Astrocyte (in vitro differentiated cells and primary cell): ENCODE measurements around the gene KCND2. TPM values are rescaled to one million over a fixed set of nuclear protein-coding genes. Genes with fewer than 3 reads are reported as not detected.

Source experiments
- DNase-seq: peaks from one replicate; pipeline ENCODE4 v3.0.0-alpha.2; 2010; ENCODE audit warnings: low read depth
- FAIRE-seq: peaks from 2 replicates; lab custom pipeline; 2011; peaks lifted over from hg19 to GRCh38; lab: Jason Lieb, UNC
- H2AFZ ChIP-seq: 2 replicates; pipeline ENCODE4 v1.6.0; 2012; ENCODE audit warnings: low read depth, low read length, inconsistent platforms
- H3K27ac ChIP-seq: 2 replicates; pipeline ENCODE4 v1.5.1; 2011; ENCODE audit warnings: low read depth, low read length, inconsistent platforms
- H3K27me3 ChIP-seq: 2 replicates; pipeline ENCODE4 v1.6.0; 2011; ENCODE audit warnings: low read length, inconsistent platforms; ENCODE audit not compliant: insufficient read depth
- H3K36me3 ChIP-seq: 2 replicates; pipeline ENCODE4 v1.5.1; 2011; ENCODE audit warnings: low read length, inconsistent platforms; ENCODE audit not compliant: insufficient read depth
- H3K4me1 ChIP-seq: 2 replicates; pipeline ENCODE4 v1.5.1; 2011; ENCODE audit warnings: low read length, inconsistent platforms; ENCODE audit not compliant: insufficient read depth
- H3K4me2 ChIP-seq: 2 replicates; pipeline ENCODE4 v1.6.0; 2012; ENCODE audit warnings: low read length, inconsistent platforms
- H3K4me3 ChIP-seq: 2 replicates; pipeline ENCODE4 v1.5.1; 2011; ENCODE audit warnings: low read depth, mild to moderate bottlenecking, low read length, inconsistent platforms; ENCODE audit not compliant: insufficient read depth
- H3K79me2 ChIP-seq: 2 replicates; pipeline ENCODE4 v1.6.0; 2012; ENCODE audit warnings: mild to moderate bottlenecking, low read length, inconsistent platforms; ENCODE audit not compliant: insufficient read depth
- H3K9ac ChIP-seq: 2 replicates; pipeline ENCODE4 v1.6.0; 2012; ENCODE audit warnings: mild to moderate bottlenecking, low read length, inconsistent platforms
- H3K9me3 ChIP-seq: 2 replicates; pipeline ENCODE4 v1.5.1; 2012; ENCODE audit warnings: low read depth, mild to moderate bottlenecking, low read length, inconsistent platforms; ENCODE audit not compliant: insufficient read depth
- H4K20me1 ChIP-seq: 2 replicates; pipeline ENCODE4 v1.6.0; 2012; ENCODE audit warnings: low read length, inconsistent platforms; ENCODE audit not compliant: insufficient read depth
- H3K27ac Mint-ChIP-seq: one replicate; pipeline ENCODE4 v1.8.0; 2021; ENCODE audit warnings: mild to moderate bottlenecking, mixed read lengths; ENCODE audit not compliant: unreplicated experiment
- H3K27me3 Mint-ChIP-seq: one replicate; pipeline ENCODE4 v1.8.0; 2021; ENCODE audit warnings: low read depth, mixed read lengths; ENCODE audit not compliant: unreplicated experiment
- H3K36me3 Mint-ChIP-seq: one replicate; pipeline ENCODE4 v1.8.0; 2021; ENCODE audit warnings: low read depth, mixed read lengths; ENCODE audit not compliant: unreplicated experiment
- H3K4me1 Mint-ChIP-seq: one replicate; pipeline ENCODE4 v1.8.0; 2021; ENCODE audit warnings: low read depth, mixed read lengths; ENCODE audit not compliant: unreplicated experiment
- H3K4me3 Mint-ChIP-seq: one replicate; pipeline ENCODE4 v1.8.0; 2021; ENCODE audit warnings: mild to moderate bottlenecking, moderate library complexity, mixed read lengths; ENCODE audit not compliant: unreplicated experiment
- H3K9me3 Mint-ChIP-seq: one replicate; pipeline ENCODE4 v1.8.0; 2021; ENCODE audit warnings: mild to moderate bottlenecking, mixed read lengths; ENCODE audit not compliant: unreplicated experiment
- EZH2 ChIP-seq: IDR thresholded peaks from 2 replicates; pipeline ENCODE4 v1.6.1; 2012; ENCODE audit warnings: mild to moderate bottlenecking, low read length, inconsistent platforms; ENCODE audit not compliant: insufficient read depth
- total RNA-seq: library from RNA; stranded (reverse); gene quantifications from 2 replicates; pipeline ENCODE4 v1.2.1, GENCODE V29; 2021
- TF ChIP-seq, protein P1 (sequence below): IDR thresholded peaks from 2 replicates; pipeline ENCODE4 v1.5.1; 2011; ENCODE audit warnings: low read depth, mild to moderate bottlenecking, inconsistent platforms, low read length, moderate library complexity; ENCODE audit not compliant: insufficient read depth

The KCND2 gene
- total RNA-seq, 1 donor from 2014 or later: 0.30 TPM

DNA sequence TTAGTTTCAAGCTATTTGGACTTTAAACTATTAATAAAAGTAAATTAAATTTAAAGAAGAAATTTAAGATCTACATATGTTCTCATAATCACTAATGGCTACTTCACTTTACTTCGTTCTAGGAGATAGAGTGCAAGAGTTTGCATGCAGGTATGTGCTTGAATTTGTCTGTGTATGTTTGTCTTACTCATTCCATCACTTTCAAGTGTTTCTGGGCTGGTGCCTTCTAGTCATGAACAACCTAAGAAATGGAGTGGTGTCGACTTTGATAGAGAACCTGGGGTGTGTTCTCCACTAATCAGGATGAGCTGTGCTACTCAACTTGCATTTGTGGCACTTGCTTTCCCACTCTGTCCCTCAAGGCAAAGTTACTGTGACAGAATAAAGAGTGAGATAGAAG, 169.9 kb downstream of the KCND2 start:
- H3K4me3 Mint-ChIP-seq: no peak overlapping the region
- H3K27ac ChIP-seq: no peak overlapping the region

DNA sequence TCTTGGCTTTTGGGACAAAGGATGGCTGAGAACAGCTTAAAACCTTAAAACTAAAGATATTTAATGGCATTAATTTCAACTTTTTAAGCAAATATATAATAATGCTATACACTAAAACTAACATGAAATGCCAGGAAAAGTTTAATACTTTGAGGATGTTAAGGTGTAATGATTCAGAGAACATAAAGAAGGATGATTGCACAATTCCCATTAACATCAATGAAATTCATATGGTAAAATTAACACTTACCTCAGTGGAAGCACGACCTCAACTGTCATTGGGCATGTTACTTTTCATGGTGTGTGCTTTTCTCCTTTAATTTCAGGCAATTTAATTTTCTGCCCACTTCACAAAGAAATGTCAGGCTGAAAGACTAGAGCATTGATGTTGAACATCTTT, 171.7 kb downstream of the KCND2 start:
- H3K4me2 ChIP-seq: no peak overlapping the region
- TF ChIP-seq, protein P1, sequence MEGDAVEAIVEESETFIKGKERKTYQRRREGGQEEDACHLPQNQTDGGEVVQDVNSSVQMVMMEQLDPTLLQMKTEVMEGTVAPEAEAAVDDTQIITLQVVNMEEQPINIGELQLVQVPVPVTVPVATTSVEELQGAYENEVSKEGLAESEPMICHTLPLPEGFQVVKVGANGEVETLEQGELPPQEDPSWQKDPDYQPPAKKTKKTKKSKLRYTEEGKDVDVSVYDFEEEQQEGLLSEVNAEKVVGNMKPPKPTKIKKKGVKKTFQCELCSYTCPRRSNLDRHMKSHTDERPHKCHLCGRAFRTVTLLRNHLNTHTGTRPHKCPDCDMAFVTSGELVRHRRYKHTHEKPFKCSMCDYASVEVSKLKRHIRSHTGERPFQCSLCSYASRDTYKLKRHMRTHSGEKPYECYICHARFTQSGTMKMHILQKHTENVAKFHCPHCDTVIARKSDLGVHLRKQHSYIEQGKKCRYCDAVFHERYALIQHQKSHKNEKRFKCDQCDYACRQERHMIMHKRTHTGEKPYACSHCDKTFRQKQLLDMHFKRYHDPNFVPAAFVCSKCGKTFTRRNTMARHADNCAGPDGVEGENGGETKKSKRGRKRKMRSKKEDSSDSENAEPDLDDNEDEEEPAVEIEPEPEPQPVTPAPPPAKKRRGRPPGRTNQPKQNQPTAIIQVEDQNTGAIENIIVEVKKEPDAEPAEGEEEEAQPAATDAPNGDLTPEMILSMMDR: no peak
- TF ChIP-seq EZH2: no peak
- no peak overlapping the region for H3K4me3 Mint-ChIP-seq
- H3K4me1 ChIP-seq: no peaks in the 10 kb centered on the region
- no peaks in the 10 kb centered on the region for H3K27me3 ChIP-seq
- no peaks in the 10 kb centered on the region for H4K20me1 ChIP-seq
- H3K27me3 Mint-ChIP-seq: no peaks in the 10 kb centered on the region
- H3K9me3 ChIP-seq: no peaks in the 10 kb centered on the region
- no peaks in the 10 kb centered on the region for H3K4me1 Mint-ChIP-seq
- H2AFZ ChIP-seq: no peak overlapping the region
- H3K36me3 ChIP-seq: no peaks in the 10 kb centered on the region
- no peaks in the 10 kb centered on the region for H3K79me2 ChIP-seq
- no peak overlapping the region for H3K9ac ChIP-seq
- no peak overlapping the region for H3K4me3 ChIP-seq
- no peak overlapping the region for H3K27ac ChIP-seq
- FAIRE-seq: no peak
- H3K9me3 Mint-ChIP-seq: no peaks in the 10 kb centered on the region
- H3K36me3 Mint-ChIP-seq: no peaks in the 10 kb centered on the region
- DNase-seq: no peak
- H3K27ac Mint-ChIP-seq: no peak overlapping the region

More for the DNA sequence above, 169.9 kb downstream of the KCND2 start:
- Histone ChIP-seq H3K36me3 (no peaks in the 10 kb centered on the region), H3K9me3 (no peaks in the 10 kb centered on the region), H3K4me2 (no peak overlapping the region), H3K9ac (no peak overlapping the region), H3K27me3 (no peaks in the 10 kb centered on the region), H3K4me1 (no peaks in the 10 kb centered on the region), H3K79me2 (no peaks in the 10 kb centered on the region), H2AFZ (no peak overlapping the region), H3K4me3 (no peak overlapping the region), H4K20me1 (no peaks in the 10 kb centered on the region)
- H3K9me3 Mint-ChIP-seq: no peaks in the 10 kb centered on the region
- no peaks in the 10 kb centered on the region for H3K36me3 Mint-ChIP-seq
- no peaks in the 10 kb centered on the region for H3K27me3 Mint-ChIP-seq
- no peaks in the 10 kb centered on the region for H3K4me1 Mint-ChIP-seq
- no peak for DNase-seq
- FAIRE-seq: no peak
- no peak overlapping the region for H3K27ac Mint-ChIP-seq
- TF ChIP-seq, protein P1: no peak
- no peak for TF ChIP-seq EZH2

DNA sequence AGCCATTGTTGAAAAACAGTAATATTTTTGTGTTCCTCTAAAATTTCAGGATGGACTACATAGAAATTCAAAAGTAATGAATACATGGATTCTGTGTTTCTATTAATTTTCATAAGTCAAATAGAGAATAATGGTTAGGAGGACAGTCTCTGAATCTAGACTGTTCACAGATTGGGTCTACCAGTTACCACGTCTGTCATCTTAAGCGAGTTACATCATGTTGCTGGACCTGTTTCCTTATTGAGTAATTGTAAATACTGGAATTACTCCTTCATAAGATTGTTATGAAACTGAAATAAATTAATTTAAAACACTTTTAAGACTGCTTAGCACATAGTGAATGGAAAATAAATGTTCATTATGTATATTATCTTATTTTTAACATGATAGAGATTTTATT, 172.3 kb downstream of the KCND2 start:
- Histone ChIP-seq H3K4me1 (no peaks in the 10 kb centered on the region), H3K4me3 (no peak overlapping the region), H3K9ac (no peak overlapping the region), H3K4me2 (no peak overlapping the region), H2AFZ (no peak overlapping the region), H3K9me3 (no peaks in the 10 kb centered on the region), H3K79me2 (no peaks in the 10 kb centered on the region), H3K27me3 (no peaks in the 10 kb centered on the region), H3K36me3 (no peaks in the 10 kb centered on the region), H3K27ac (no peak overlapping the region), H4K20me1 (no peaks in the 10 kb centered on the region)
- no peaks in the 10 kb centered on the region for H3K36me3 Mint-ChIP-seq
- H3K27me3 Mint-ChIP-seq: no peaks in the 10 kb centered on the region
- no peak overlapping the region for H3K4me3 Mint-ChIP-seq
- FAIRE-seq: no peak
- H3K4me1 Mint-ChIP-seq: no peaks in the 10 kb centered on the region
- TF ChIP-seq, protein P1: no peak
- TF ChIP-seq EZH2: no peak
- H3K9me3 Mint-ChIP-seq: no peaks in the 10 kb centered on the region
- H3K27ac Mint-ChIP-seq: no peak overlapping the region
- no peak for DNase-seq
